ENCODE data around the gene DNM3. TPM values are rescaled to one million over a fixed set of nuclear protein-coding genes. Genes with fewer than 3 reads are reported as not detected.

Gene DNM3
- total and polyA plus RNA-seq, 2 donors (not counting 1 experiment from before 2014, with no cell fraction given): 1.0 to 1.3 TPM

GRCh38 chr1:172381946-172382345 lies 540.6 kb downstream of the DNM3 start:
- POLR2A ChIA-PET: interaction anchor here (2.2 kb wide), 1 partner anchor 9 kb away, joined by 10 read pairs; no protein-coding TSS in a partner anchor
- Mint-ChIP-seq H3K27me3 (no peaks in the 10 kb centered on the region), H3K9me3 (ENCODE audit: insufficient read depth) (no peaks in the 10 kb centered on the region), H3K4me3 (no peak overlapping the region), H3K4me1 (peaks cover 39% of the 10 kb centered on the region), H3K27ac (peak overlapping the region; percentile 83)
- Histone ChIP-seq H3K27me3 (replicated peaks in 1 of 4; ENCODE audit: control extremely low read depth in 1 of 4, control insufficient read depth in 3 of 4, insufficient read depth in 4 of 4, low read length in 3 of 4) (no peaks in the 10 kb centered on the region), H3K27ac (ENCODE audit: low read length in 2 of 2) (peak overlapping the region in 1 of 2 donors; percentile 49), H2AFZ (ENCODE audit: insufficient read depth, low read depth, low read length, poor library complexity, severe bottlenecking) (peak overlapping the region; percentile 19), H3K79me2 (ENCODE audit: control insufficient read depth, insufficient read depth, low read length) (no peaks in the 10 kb centered on the region), H3K4me3 (ENCODE audit: control extremely low read depth in 1 of 5, extremely low read depth in 1 of 5, insufficient read depth in 1 of 5, low read depth in 2 of 5, low read length in 4 of 5) (no peak overlapping the region), H4K20me1 (ENCODE audit: control insufficient read depth, insufficient read depth, low read length, poor library complexity, severe bottlenecking) (no peaks in the 10 kb centered on the region), H3K9me3 (ENCODE audit: control extremely low read depth in 1 of 3, control insufficient read depth in 2 of 3, insufficient read depth in 1 of 3, low read length in 2 of 3) (peaks cover 0 to 2% (median 0%) of the 10 kb centered on the region in 3 donors), H3K4me2 (replicated peaks; ENCODE audit: low read depth, low read length, poor library complexity, severe bottlenecking) (no peak overlapping the region), H3K4me1 (ENCODE audit: control insufficient read depth in 2 of 2, insufficient read depth in 2 of 2, low read length in 2 of 2) (peaks cover 26 to 28% of the 10 kb centered on the region in 2 donors), H3K9ac (ENCODE audit: low read length) (no peak overlapping the region), H3K36me3 (replicated peaks in 1 of 2; ENCODE audit: control extremely low read depth in 1 of 2, control insufficient read depth in 1 of 2, extremely low read depth in 1 of 2, insufficient read depth in 2 of 2, low read length in 1 of 2) (no peaks in the 10 kb centered on the region)
- 100% methylated on average over 1 of the region's 2 CpGs for WGBS (ENCODE audit: insufficient coverage)
- TF ChIP-seq, protein P1, sequence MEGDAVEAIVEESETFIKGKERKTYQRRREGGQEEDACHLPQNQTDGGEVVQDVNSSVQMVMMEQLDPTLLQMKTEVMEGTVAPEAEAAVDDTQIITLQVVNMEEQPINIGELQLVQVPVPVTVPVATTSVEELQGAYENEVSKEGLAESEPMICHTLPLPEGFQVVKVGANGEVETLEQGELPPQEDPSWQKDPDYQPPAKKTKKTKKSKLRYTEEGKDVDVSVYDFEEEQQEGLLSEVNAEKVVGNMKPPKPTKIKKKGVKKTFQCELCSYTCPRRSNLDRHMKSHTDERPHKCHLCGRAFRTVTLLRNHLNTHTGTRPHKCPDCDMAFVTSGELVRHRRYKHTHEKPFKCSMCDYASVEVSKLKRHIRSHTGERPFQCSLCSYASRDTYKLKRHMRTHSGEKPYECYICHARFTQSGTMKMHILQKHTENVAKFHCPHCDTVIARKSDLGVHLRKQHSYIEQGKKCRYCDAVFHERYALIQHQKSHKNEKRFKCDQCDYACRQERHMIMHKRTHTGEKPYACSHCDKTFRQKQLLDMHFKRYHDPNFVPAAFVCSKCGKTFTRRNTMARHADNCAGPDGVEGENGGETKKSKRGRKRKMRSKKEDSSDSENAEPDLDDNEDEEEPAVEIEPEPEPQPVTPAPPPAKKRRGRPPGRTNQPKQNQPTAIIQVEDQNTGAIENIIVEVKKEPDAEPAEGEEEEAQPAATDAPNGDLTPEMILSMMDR (IDR thresholded peaks at IDR 0.05): no peak
- TF ChIP-seq EZH2 (IDR thresholded peaks at IDR 0.05; ENCODE audit: borderline replicate concordance, insufficient read depth, low read depth, low read length, poor library complexity, severe bottlenecking): no peak
- DNase-seq (no peak), ATAC-seq (ENCODE audit: low read depth) (no peak)
- intact Hi-C loops (cut with micrococcal nuclease): loop anchor here (1.0 kb wide), 1 partner anchor 8 kb away; no protein-coding TSS in a partner anchor
- CTCF ChIA-PET: interaction anchor here (0.7 to 1.3 kb wide), 8 partner anchors 8 to 291 kb away, joined by 3 to 9 read pairs (median 3); no protein-coding TSS in a partner anchor

- Mint-ChIP-seq H3K27me3 (no peaks in the 10 kb centered on the region), H3K9me3 (ENCODE audit: insufficient read depth) (no peaks in the 10 kb centered on the region), H3K4me3 (no peak overlapping the region), H3K4me1 (peaks cover 39% of the 10 kb centered on the region), H3K27ac (peak overlapping the region; percentile 83)
- H3K9me3 ChIP-seq (ENCODE audit: control extremely low read depth in 1 of 3, control insufficient read depth in 2 of 3, insufficient read depth in 1 of 3, low read length in 2 of 3): peaks cover 0 to 2% (median 0%) of the 10 kb centered on the region in 3 donors
- TF ChIP-seq EZH2 (IDR thresholded peaks at IDR 0.05; ENCODE audit: borderline replicate concordance, insufficient read depth, low read depth, low read length, poor library complexity, severe bottlenecking): no peak
- TF ChIP-seq, protein P1 (IDR thresholded peaks at IDR 0.05): no peak
- no peaks in the 10 kb centered on the region for H4K20me1 ChIP-seq (ENCODE audit: control insufficient read depth, insufficient read depth, low read length, poor library complexity, severe bottlenecking)
- no peak for DNase-seq
- ChIA-PET CTCF (interaction anchor here (0.6 to 1.3 kb wide), 9 partner anchors 8 to 292 kb away, joined by 3 to 9 read pairs (median 3); no protein-coding TSS in a partner anchor), POLR2A (no interaction called here)
- no peak overlapping the region for H3K9ac ChIP-seq (ENCODE audit: low read length)
- no CpG with 5 or more reads among the region's 1 CpG for WGBS (ENCODE audit: insufficient coverage)
- H3K36me3 ChIP-seq (replicated peaks in 1 of 2; ENCODE audit: control extremely low read depth in 1 of 2, control insufficient read depth in 1 of 2, extremely low read depth in 1 of 2, insufficient read depth in 2 of 2, low read length in 1 of 2): no peaks in the 10 kb centered on the region
- no peak for ATAC-seq (ENCODE audit: low read depth)
- no peaks in the 10 kb centered on the region for H3K79me2 ChIP-seq (ENCODE audit: control insufficient read depth, insufficient read depth, low read length)
- H3K27ac ChIP-seq (ENCODE audit: low read length in 2 of 2): peak overlapping the region in 1 of 2 donors; percentile 49
- intact Hi-C loops (cut with micrococcal nuclease): no loop called here
- no peak overlapping the region for H2AFZ ChIP-seq (ENCODE audit: insufficient read depth, low read depth, low read length, poor library complexity, severe bottlenecking)
- H3K4me2 ChIP-seq (replicated peaks; ENCODE audit: low read depth, low read length, poor library complexity, severe bottlenecking): no peak overlapping the region
- peaks cover 25 to 26% of the 10 kb centered on the region in 2 donors for H3K4me1 ChIP-seq (ENCODE audit: control insufficient read depth in 2 of 2, insufficient read depth in 2 of 2, low read length in 2 of 2)
- no peak overlapping the region for H3K4me3 ChIP-seq (ENCODE audit: control extremely low read depth in 1 of 5, extremely low read depth in 1 of 5, insufficient read depth in 1 of 5, low read depth in 2 of 5, low read length in 4 of 5)
- no peaks in the 10 kb centered on the region for H3K27me3 ChIP-seq (replicated peaks in 1 of 4; ENCODE audit: control extremely low read depth in 1 of 4, control insufficient read depth in 3 of 4, insufficient read depth in 4 of 4, low read length in 3 of 4)
These were observed 541.1 kb downstream of the DNM3 start for GRCh38 chr1:172382406-172382805.
